G401.6 (cell line): ENCODE measurements around the gene CMTM6.
"Not testable (repeated sequence)": the region's sequence is repeated elsewhere in the genome, so short reads cannot be mapped to it uniquely, and the experiment has no call there.

Source experiments
- FAIRE-seq: peaks from 2 replicates; lab custom pipeline; 2012; peaks lifted over from hg19 to GRCh38; lab: Jason Lieb, UNC

CMTM6 gene

GRCh38 chr3:32502118-32502945 is at the start of gene CMTM6:
TSS of gene CMTM6 (minus strand) at chr3:32502852. CDS start at chr3:32502745, 107 bp downstream.
- FAIRE-seq: no peak

- FAIRE-seq: no peak
Observed at GRCh38 chr3:32552013-32552412, 49.4 kb upstream of the CMTM6 start.

- no peak for FAIRE-seq
Observed at GRCh38 chr3:32551496-32551895, 48.8 kb upstream of the CMTM6 start.

- no peak for FAIRE-seq
Observed at GRCh38 chr3:32551087-32551486, 48.4 kb upstream of the CMTM6 start.

- no peak for FAIRE-seq
Observed at GRCh38 chr3:32545305-32545704, 42.7 kb upstream of the CMTM6 start.

GRCh38 chr3:32544894-32545293 is 42.2 kb upstream of the CMTM6 start:
- FAIRE-seq: peak; percentile 21

- FAIRE-seq: no peak
Observed at GRCh38 chr3:32542807-32543206, 40.2 kb upstream of the CMTM6 start.

- no peak for FAIRE-seq
Observed at GRCh38 chr3:32540899-32541298, 38.2 kb upstream of the CMTM6 start.

- no peak for FAIRE-seq
Observed at GRCh38 chr3:32532434-32532833, 29.8 kb upstream of the CMTM6 start.

- FAIRE-seq: no peak
Observed at GRCh38 chr3:32531010-32531647, 28.5 kb upstream of the CMTM6 start.

GRCh38 chr3:32525720-32526119 is 23.1 kb upstream of the CMTM6 start:
- FAIRE-seq: no peak

- FAIRE-seq: no peak
Observed at GRCh38 chr3:32522682-32523081, 20.0 kb upstream of the CMTM6 start.

GRCh38 chr3:32518921-32519320 is 16.3 kb upstream of the CMTM6 start:
- FAIRE-seq: not testable (repeated sequence)

- not testable (repeated sequence) for FAIRE-seq
Observed at GRCh38 chr3:32516751-32517150, 14.1 kb upstream of the CMTM6 start.

GRCh38 chr3:32511005-32511404 is 8.4 kb upstream of the CMTM6 start:
- no peak for FAIRE-seq

- FAIRE-seq: peak; percentile 92
Observed at GRCh38 chr3:32510075-32510724, 7.5 kb upstream of the CMTM6 start.

GRCh38 chr3:32508711-32509110 is 6.1 kb upstream of the CMTM6 start:
- FAIRE-seq: no peak

GRCh38 chr3:32506466-32506865 is 3.8 kb upstream of the CMTM6 start:
- no peak for FAIRE-seq

- FAIRE-seq: no peak
Observed at GRCh38 chr3:32502946-32503286, 264 bp upstream of the CMTM6 start.

- peak; percentile 6 for FAIRE-seq
Observed at GRCh38 chr3:32501783-32502117, 902 bp downstream of the CMTM6 start.

GRCh38 chr3:32500880-32501782 is 1.5 kb downstream of the CMTM6 start:
- no peak for FAIRE-seq

GRCh38 chr3:32500231-32500630 is 2.4 kb downstream of the CMTM6 start:
- no peak for FAIRE-seq
